Activated CD8-positive, alpha-beta T cell treated with anti-CD3 and anti-CD28 coated beads for 36 hours (primary cell): ENCODE data around the gene GCSAM. TPM values are rescaled to one million over a fixed set of nuclear protein-coding genes. Genes with fewer than 3 reads are reported as not detected.

Experiments used
- ATAC-seq: fragments of 200-7000 bp; cut with Tn5 transposase; one replicate; pipeline ENCODE4 v1.10.0; 2021; ENCODE audit warnings: mild to moderate bottlenecking, moderate library complexity
- CTCF ChIA-PET: fragments of 350-600 bp; sonication (Branson Sonifier 250); formaldehyde crosslinking; loops from one replicate; lab custom pipeline; 2021; ENCODE audit warnings: antibody characterized with exemption; lab: Charles Lee
- POLR2A ChIA-PET: fragments of 350-600 bp; sonication (Branson Sonifier 250); formaldehyde crosslinking; loops from one replicate; lab custom pipeline; 2021; ENCODE audit warnings: antibody characterized with exemption; lab: Charles Lee
- DNase-seq: peaks from one replicate; pipeline ENCODE4 v3.0.0-alpha.2; 2020
- H3K27ac Mint-ChIP-seq: one replicate; pipeline ENCODE4 v1.8.0; 2021; ENCODE audit warnings: mild to moderate bottlenecking, mixed read lengths
- H3K27me3 Mint-ChIP-seq: one replicate; pipeline ENCODE4 v1.8.0; 2021; ENCODE audit warnings: mixed read lengths
- H3K36me3 Mint-ChIP-seq: one replicate; pipeline ENCODE4 v1.8.0; 2021; ENCODE audit warnings: low read depth, mixed read lengths
- H3K4me1 Mint-ChIP-seq: one replicate; pipeline ENCODE4 v1.8.0; 2021; ENCODE audit warnings: low read depth, mixed read lengths
- H3K4me3 Mint-ChIP-seq: one replicate; pipeline ENCODE4 v1.8.0; 2021; ENCODE audit warnings: mild to moderate bottlenecking, moderate library complexity, mixed read lengths
- H3K9me3 Mint-ChIP-seq: one replicate; pipeline ENCODE4 v1.8.0; 2021; ENCODE audit warnings: mixed read lengths
- intact Hi-C: fragments of 100-400 bp; cut with micrococcal nuclease; formaldehyde crosslinking; loops from one replicate; pipeline ENCODE4 v1.10.0; 2022
- total RNA-seq, 2 experiments: library from RNA; stranded (reverse); gene quantifications; one replicate each; pipeline ENCODE4 v1.2.3, GENCODE V29; 2021
- TF ChIP-seq, protein P1 (sequence below): fragments of 200-600 bp; IDR thresholded peaks from one replicate; pipeline ENCODE4 v1.8.0; 2022; ENCODE audit warnings: antibody characterized with exemption, mild to moderate bottlenecking

The GCSAM gene
- total RNA-seq, 2 experiments from 2014 or later: 9.9 to 12.9 TPM

DNA sequence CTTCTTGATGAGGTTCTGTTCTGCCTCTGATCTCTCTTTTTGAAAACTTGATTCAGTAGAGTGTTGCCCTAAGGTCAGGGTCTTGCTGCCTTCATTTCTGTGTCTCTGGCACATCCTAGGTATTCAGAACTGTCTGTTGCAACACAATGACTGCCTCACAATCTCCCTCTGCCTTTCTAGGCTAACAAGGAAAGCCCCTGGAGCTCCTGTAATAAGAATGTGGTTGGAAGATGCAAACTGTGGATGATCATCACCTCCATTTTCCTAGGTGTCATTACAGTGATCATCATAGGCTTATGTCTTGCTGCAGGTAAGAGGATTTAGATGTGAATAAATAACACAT, 39.9 kb downstream of the GCSAM start:
- CTCF ChIA-PET: interaction anchor here (2.8 kb wide), 1 partner anchor 18 kb away, joined by 9 read pairs; no protein-coding TSS in a partner anchor
- intact Hi-C loops: no loop called here
- Mint-ChIP-seq H3K9me3 (no peaks in the 10 kb centered on the region), H3K4me3 (no peak overlapping the region), H3K36me3 (no peaks in the 10 kb centered on the region), H3K4me1 (peaks cover 28% of the 10 kb centered on the region), H3K27me3 (peaks cover 7% of the 10 kb centered on the region), H3K27ac (no peak overlapping the region)
- no peak for ATAC-seq
- POLR2A ChIA-PET: no interaction called here
- no peak for DNase-seq
- TF ChIP-seq, protein P1, sequence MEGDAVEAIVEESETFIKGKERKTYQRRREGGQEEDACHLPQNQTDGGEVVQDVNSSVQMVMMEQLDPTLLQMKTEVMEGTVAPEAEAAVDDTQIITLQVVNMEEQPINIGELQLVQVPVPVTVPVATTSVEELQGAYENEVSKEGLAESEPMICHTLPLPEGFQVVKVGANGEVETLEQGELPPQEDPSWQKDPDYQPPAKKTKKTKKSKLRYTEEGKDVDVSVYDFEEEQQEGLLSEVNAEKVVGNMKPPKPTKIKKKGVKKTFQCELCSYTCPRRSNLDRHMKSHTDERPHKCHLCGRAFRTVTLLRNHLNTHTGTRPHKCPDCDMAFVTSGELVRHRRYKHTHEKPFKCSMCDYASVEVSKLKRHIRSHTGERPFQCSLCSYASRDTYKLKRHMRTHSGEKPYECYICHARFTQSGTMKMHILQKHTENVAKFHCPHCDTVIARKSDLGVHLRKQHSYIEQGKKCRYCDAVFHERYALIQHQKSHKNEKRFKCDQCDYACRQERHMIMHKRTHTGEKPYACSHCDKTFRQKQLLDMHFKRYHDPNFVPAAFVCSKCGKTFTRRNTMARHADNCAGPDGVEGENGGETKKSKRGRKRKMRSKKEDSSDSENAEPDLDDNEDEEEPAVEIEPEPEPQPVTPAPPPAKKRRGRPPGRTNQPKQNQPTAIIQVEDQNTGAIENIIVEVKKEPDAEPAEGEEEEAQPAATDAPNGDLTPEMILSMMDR: no peak

GRCh38 chr3:112092496-112093179, 40.4 kb downstream of the GCSAM start:
- ChIA-PET POLR2A (no interaction called here), CTCF (interaction anchor here (2.8 kb wide), 1 partner anchor 19 kb away, joined by 9 read pairs; no protein-coding TSS in a partner anchor)
- no peaks in the 10 kb centered on the region for H3K36me3 Mint-ChIP-seq
- no peak overlapping the region for H3K4me3 Mint-ChIP-seq
- H3K27ac Mint-ChIP-seq: no peak overlapping the region
- peaks cover 30% of the 10 kb centered on the region for H3K4me1 Mint-ChIP-seq
- ATAC-seq (no peak), DNase-seq (no peak)
- no peaks in the 10 kb centered on the region for H3K9me3 Mint-ChIP-seq
- intact Hi-C loops: no loop called here
- peaks cover 10% of the 10 kb centered on the region for H3K27me3 Mint-ChIP-seq
- TF ChIP-seq, protein P1: no peak

DNA sequence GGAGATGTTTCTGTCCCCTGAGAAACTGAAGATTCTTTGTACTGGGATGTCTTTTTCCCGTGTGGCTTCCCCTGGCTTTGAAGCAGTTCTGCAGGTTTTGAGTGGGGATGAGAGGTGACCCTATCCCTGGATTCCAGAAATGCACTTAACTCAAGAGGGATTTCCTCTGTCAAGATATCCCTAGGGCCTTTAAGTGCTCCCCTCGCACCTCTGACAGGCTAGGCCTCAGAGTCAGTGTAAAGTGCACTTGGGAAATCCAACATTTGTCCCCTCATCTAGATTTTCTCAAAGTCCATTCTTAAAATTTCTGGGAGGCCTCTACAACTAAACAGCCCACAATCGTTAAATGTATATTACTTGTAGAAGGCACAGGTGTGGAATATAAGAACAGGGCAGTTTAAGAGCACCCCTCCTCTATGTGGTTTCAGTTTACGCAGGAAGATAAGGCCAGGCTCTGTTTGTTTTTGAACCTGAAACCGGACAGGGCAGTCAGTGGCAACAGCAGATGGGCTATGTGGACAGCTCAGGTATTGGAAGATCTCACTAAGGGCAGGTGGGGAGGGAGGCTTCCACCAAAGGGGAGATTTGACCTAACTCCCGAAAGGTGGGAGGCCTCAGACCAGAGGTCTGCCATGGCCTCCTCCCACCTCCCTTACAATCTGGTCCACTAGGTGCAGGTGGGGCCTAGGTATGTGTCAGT, 42.0 kb downstream of the GCSAM start:
- TF ChIP-seq, protein P1: no peak
- intact Hi-C loops: no loop called here
- DNase-seq: no peak
- ChIA-PET CTCF (no interaction called here), POLR2A (no interaction called here)
- Mint-ChIP-seq H3K27me3 (peaks cover 20% of the 10 kb centered on the region), H3K36me3 (no peaks in the 10 kb centered on the region), H3K4me3 (no peak overlapping the region), H3K9me3 (no peaks in the 10 kb centered on the region), H3K27ac (no peak overlapping the region), H3K4me1 (peaks cover 27% of the 10 kb centered on the region)
- no peak for ATAC-seq

GRCh38 chr3:112089956-112090886, 42.8 kb downstream of the GCSAM start:
- ChIA-PET CTCF (no interaction called here), POLR2A (no interaction called here)
- Mint-ChIP-seq H3K36me3 (no peaks in the 10 kb centered on the region), H3K4me1 (peaks cover 30% of the 10 kb centered on the region), H3K27me3 (peaks cover 21% of the 10 kb centered on the region), H3K4me3 (no peak overlapping the region), H3K27ac (no peak overlapping the region), H3K9me3 (no peaks in the 10 kb centered on the region)
- intact Hi-C loops: no loop called here
- TF ChIP-seq, protein P1: no peak
- ATAC-seq (no peak), DNase-seq (no peak)
